ENCODE data around the gene NTF3.

DNA sequence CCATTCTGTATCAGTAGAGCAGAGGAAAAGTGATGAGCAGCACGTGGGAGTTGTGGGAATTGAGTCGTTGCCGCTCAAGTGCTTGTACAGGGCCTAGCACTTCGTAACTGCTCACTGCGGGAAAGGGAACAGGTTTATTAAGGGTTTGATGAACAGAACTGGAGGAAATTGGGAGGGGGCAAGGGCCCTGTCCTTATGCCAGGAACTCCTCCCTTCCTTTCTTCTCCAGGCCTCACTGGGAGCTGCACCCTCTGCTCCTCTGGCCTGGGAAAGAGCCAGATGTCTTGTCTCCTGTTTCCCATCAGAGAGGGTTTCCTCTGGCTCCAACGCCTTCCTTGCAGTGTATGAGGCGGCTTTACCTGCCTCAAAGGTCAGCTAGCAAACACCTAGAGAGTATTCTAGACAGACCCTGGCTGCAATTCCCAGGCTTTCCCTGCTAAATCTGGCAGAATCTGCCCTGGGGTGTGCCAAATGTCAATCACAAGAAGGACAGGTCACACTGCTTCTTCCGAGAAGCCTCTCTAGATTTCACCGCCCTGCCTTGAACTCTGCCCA is 78.4 kb downstream of the NTF3 start:
- TF ChIP-seq, protein P1, sequence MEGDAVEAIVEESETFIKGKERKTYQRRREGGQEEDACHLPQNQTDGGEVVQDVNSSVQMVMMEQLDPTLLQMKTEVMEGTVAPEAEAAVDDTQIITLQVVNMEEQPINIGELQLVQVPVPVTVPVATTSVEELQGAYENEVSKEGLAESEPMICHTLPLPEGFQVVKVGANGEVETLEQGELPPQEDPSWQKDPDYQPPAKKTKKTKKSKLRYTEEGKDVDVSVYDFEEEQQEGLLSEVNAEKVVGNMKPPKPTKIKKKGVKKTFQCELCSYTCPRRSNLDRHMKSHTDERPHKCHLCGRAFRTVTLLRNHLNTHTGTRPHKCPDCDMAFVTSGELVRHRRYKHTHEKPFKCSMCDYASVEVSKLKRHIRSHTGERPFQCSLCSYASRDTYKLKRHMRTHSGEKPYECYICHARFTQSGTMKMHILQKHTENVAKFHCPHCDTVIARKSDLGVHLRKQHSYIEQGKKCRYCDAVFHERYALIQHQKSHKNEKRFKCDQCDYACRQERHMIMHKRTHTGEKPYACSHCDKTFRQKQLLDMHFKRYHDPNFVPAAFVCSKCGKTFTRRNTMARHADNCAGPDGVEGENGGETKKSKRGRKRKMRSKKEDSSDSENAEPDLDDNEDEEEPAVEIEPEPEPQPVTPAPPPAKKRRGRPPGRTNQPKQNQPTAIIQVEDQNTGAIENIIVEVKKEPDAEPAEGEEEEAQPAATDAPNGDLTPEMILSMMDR (IDR thresholded peaks at IDR 0.05; ENCODE audit: borderline replicate concordance, extremely low read depth, low read length, poor library complexity, severe bottlenecking): no peak
- TF ChIP-seq EZH2 (IDR thresholded peaks at IDR 0.05; ENCODE audit: borderline replicate concordance, low read depth, low read length, severe bottlenecking): no peak

Data from DND-41 (cell line).